ENCODE results near the gene COMTD1. TPM values are rescaled to one million over a fixed set of nuclear protein-coding genes. Genes with fewer than 3 reads are reported as not detected.
A peak's percentile ranks its signal among the peaks of the same experiment; 100 is the strongest.

COMTD1 gene
- total and polyA plus RNA-seq, 2 donors (not counting 1 experiment from before 2014, with no cell fraction given): 14.5 to 23.8 TPM

DNA sequence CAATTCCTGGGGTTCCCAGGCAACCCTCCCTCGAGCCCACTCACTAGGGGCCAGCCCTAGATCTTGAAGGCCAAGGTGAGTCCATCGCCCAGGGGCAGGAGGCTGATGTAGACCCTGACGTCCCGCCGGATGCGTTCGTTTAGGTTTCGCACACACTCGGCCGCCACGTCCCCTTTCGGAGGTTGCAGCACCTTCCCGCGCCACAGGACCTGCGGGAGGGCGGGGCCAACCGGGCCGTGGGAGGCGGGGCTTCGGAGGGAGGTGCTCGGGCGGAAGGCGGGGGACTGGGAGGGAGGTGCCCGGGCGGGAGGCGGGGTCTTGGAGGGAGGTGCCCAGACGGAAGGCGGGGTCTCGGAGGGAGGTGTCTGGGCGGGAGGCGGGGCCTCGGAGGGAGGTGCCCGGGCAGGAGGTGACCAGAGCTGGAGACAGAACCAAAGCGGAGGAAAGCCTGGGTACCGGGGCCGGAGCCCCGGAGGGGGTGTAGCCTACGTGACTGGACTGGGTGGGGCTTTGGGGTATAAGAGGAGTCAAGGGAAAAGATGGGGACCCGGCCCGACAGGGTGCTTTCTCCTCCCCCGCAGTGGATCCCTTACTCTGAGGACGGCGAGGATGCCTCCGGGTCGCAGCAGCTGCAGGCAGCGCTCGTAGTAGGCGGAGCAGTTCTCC, 1.6 kb downstream of the COMTD1 start:
- DNase-seq (peak; percentile 98), ATAC-seq (ENCODE audit: low read depth) (peak; percentile 81)
- no peaks in the 10 kb centered on the region for H3K9me3 ChIP-seq (ENCODE audit: control extremely low read depth in 1 of 3, control insufficient read depth in 2 of 3, insufficient read depth in 1 of 3, low read length in 2 of 3)
- 2% methylated on average over 47 of the region's 48 CpGs for WGBS (ENCODE audit: insufficient coverage)
- H3K4me3 ChIP-seq (ENCODE audit: control extremely low read depth in 1 of 5, extremely low read depth in 1 of 5, insufficient read depth in 1 of 5, low read depth in 2 of 5, low read length in 4 of 5): peak overlapping the region; percentile 17 to 80 (median 71)
- no peak for TF ChIP-seq EZH2 (IDR thresholded peaks at IDR 0.05; ENCODE audit: borderline replicate concordance, insufficient read depth, low read depth, low read length, poor library complexity, severe bottlenecking)
- TF ChIP-seq, protein P1, sequence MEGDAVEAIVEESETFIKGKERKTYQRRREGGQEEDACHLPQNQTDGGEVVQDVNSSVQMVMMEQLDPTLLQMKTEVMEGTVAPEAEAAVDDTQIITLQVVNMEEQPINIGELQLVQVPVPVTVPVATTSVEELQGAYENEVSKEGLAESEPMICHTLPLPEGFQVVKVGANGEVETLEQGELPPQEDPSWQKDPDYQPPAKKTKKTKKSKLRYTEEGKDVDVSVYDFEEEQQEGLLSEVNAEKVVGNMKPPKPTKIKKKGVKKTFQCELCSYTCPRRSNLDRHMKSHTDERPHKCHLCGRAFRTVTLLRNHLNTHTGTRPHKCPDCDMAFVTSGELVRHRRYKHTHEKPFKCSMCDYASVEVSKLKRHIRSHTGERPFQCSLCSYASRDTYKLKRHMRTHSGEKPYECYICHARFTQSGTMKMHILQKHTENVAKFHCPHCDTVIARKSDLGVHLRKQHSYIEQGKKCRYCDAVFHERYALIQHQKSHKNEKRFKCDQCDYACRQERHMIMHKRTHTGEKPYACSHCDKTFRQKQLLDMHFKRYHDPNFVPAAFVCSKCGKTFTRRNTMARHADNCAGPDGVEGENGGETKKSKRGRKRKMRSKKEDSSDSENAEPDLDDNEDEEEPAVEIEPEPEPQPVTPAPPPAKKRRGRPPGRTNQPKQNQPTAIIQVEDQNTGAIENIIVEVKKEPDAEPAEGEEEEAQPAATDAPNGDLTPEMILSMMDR (IDR thresholded peaks at IDR 0.05): no peak
- H3K4me1 Mint-ChIP-seq: peaks cover 21% of the 10 kb centered on the region
- H3K9ac ChIP-seq (ENCODE audit: low read length): peak overlapping the region; percentile 67
- intact Hi-C loops (cut with micrococcal nuclease): loop anchor here (1.0 to 10.0 kb wide), 6 partner anchors 24 to 1737 kb away; partner anchors contain the start of genes CAMK2G, PPP3CB and VDAC2
- ChIA-PET CTCF (interaction anchor here (0.9 to 9.4 kb wide), 13 partner anchors 9 to 1354 kb away, joined by 3 to 138 read pairs (median 4); partner anchors contain the start of gene VDAC2), POLR2A (interaction anchor here (0.7 to 3.3 kb wide), 4 partner anchors 24 to 746 kb away, joined by 3 to 27 read pairs (median 4); partner anchors contain the start of genes SAMD8 and VDAC2)
- H3K27ac ChIP-seq (ENCODE audit: low read length in 2 of 2): peak overlapping the region; percentile 61 to 83
- H3K27ac Mint-ChIP-seq: peak overlapping the region; percentile 82
- H3K36me3 ChIP-seq (replicated peaks in 1 of 2; ENCODE audit: control extremely low read depth in 1 of 2, control insufficient read depth in 1 of 2, extremely low read depth in 1 of 2, insufficient read depth in 2 of 2, low read length in 1 of 2): peaks cover 0 to 27% of the 10 kb centered on the region in 2 experiments
- H3K4me2 ChIP-seq (replicated peaks; ENCODE audit: low read depth, low read length, poor library complexity, severe bottlenecking): peak overlapping the region; percentile 100
- no peaks in the 10 kb centered on the region for H3K27me3 ChIP-seq (replicated peaks in 1 of 4; ENCODE audit: control extremely low read depth in 1 of 4, control insufficient read depth in 3 of 4, insufficient read depth in 4 of 4, low read length in 3 of 4)
- H3K9me3 Mint-ChIP-seq (ENCODE audit: insufficient read depth): no peaks in the 10 kb centered on the region
- no peaks in the 10 kb centered on the region for H3K27me3 Mint-ChIP-seq
- no peaks in the 10 kb centered on the region for H3K79me2 ChIP-seq (ENCODE audit: control insufficient read depth, insufficient read depth, low read length)
- H3K4me3 Mint-ChIP-seq: peak overlapping the region; percentile 85
- peak overlapping the region; percentile 89 for H2AFZ ChIP-seq (ENCODE audit: insufficient read depth, low read depth, low read length, poor library complexity, severe bottlenecking)
- peaks cover 4 to 20% of the 10 kb centered on the region in 2 donors for H3K4me1 ChIP-seq (ENCODE audit: control insufficient read depth in 2 of 2, insufficient read depth in 2 of 2, low read length in 2 of 2)
- peaks cover under 1% of the 10 kb centered on the region for H4K20me1 ChIP-seq (ENCODE audit: control insufficient read depth, insufficient read depth, low read length, poor library complexity, severe bottlenecking)

All from B cell (primary cell).